ENCODE data around the gene COA3.

GRCh38 chr17:42817866-42818265 lies 19.4 kb upstream of the COA3 start:
- TF ChIP-seq CTCF (IDR thresholded peaks at IDR 0.05) (no peak), POLR2A (IDR thresholded peaks at IDR 0.05) (no peak)

Measured in Peyer's patch (tissue), 4 donors.